Inflammatory macrophage (primary cell): Measurements from ENCODE around the gene RPS21.
A peak's percentile ranks its signal among the peaks of the same experiment; 100 is the strongest.

Experiments
- DNase-seq, 2 donors: peaks; one replicate each; pipeline ENCODE4 v3.0.0-alpha.2; 2020 to 2022

The RPS21 gene

DNA sequence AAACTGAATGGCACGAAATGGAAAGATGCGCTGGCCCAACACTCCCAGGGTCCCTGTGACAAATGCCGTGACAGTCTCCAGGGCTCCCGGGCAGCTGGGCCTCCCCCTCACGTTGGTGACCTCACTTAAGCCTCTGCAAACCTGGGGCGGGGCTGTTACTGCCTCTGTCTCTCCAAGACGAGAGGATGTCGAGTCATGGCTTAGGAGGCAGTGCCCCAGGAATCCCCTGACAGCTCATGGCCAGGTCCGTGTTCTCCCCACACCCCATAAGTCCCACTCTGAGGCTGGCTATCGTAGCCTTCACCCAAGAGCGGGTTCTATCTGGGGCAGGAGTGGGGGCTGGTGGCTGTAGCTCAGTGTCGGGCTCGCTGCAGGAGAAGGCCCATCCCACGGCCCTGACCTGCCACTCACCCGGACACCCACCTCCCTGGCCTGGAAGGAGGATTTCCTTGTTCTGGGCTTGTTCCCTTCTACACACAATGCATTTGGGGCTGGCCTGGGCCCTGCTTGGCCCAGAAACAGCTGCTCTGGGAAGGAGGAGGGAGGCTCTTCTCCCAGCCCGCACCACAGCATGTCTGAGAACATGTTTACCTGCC is 5.6 kb upstream of the RPS21 start:
- peak in 1 of 2 donors; percentile 47 for DNase-seq

DNA sequence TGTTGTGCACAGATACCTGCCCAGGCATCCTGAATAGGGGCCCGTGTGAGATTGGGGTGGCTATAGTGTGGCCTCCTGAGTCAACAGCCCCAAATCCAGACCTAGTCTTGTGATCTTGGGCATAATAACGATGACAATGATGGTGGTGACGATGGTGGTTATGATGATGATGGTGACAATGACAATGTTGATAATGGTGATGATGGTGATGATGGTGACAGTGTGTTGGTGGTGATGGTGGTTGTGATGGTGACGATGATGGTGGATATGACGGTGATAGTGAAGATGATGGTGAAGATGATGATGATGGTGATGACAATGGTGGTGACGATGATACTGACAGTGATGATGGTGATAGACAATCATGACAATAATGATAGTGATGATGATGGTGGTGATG is 5.1 kb upstream of the RPS21 start:
- no peak for DNase-seq

- peak; percentile 48 to 58 for DNase-seq
Measured at GRCh38 chr20:62382306-62383198, 4.4 kb upstream of the RPS21 start.

- no peak for DNase-seq
Measured at GRCh38 chr20:62387219-62387913, 463 bp downstream of the RPS21 start.

GRCh38 chr20:62387933-62388635 is 1.2 kb downstream of the RPS21 start:
- DNase-seq = no peak

- no peak for DNase-seq
Measured at GRCh38 chr20:62388839-62389600, 2.1 kb downstream of the RPS21 start.

DNA sequence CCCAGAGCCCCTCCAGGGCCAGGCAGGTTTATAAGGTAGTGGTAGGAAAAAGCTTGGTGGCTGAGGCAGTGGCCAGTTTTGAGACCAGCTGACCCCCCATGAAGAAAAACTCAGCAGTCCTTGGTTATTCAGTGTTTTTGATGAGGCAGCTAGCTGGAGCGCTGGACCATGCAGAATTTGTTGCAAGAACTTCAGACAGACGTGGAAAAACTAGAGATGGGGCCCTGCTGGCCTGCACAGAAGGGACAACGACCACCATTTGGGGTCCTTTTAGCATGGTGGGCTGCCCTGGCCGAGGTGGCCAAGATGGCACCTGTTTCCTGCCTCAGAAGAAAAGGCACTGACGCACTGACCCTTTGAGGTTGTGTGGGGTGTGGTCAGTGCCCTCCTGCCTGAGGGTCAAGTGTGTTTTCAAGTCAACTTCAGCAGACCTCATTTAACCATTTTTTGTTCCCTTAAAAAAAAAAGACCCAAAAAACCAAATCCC is 2.7 kb downstream of the RPS21 start:
- DNase-seq = no peak

DNA sequence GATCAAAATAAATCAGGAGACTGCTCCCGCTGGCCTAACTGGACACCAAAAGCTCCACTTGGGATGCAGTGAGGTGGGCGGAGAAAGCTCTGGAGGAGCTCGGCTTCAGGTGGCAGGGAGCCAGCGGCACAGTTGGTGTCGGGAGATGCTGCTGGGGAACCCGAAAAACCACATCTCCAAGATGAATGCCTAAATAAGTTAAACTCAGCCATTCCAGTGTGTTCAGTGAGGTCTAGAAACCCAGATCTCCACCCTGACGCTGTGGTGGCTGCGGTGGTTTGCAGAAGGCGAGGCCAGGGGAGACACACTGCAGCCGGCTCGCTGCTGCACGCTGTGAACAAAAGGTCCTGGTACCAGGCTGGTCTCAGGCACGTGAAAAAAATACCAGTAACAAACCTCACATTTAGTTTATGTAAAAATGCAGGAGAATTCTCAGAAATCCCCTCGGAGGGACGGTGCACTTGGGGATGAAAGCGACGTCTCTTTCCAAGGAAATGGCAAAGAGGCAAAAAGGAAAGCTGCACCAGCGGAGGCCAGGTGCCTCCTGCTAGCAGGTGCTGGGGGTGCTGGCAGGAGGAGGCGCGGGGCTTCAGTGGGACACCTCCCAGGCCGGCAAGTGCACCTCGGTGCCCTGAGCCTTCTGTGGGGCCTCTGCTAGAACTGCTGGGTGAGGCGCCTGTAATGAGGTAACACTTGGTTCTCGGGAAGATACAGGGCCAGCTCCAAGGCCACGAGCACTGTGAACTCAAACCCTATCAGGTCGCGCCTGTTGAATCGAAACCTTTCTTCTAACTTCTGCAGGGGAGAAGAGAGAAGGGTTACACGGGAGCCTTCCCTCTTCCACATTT is 3.6 kb downstream of the RPS21 start:
- no peak for DNase-seq

DNA sequence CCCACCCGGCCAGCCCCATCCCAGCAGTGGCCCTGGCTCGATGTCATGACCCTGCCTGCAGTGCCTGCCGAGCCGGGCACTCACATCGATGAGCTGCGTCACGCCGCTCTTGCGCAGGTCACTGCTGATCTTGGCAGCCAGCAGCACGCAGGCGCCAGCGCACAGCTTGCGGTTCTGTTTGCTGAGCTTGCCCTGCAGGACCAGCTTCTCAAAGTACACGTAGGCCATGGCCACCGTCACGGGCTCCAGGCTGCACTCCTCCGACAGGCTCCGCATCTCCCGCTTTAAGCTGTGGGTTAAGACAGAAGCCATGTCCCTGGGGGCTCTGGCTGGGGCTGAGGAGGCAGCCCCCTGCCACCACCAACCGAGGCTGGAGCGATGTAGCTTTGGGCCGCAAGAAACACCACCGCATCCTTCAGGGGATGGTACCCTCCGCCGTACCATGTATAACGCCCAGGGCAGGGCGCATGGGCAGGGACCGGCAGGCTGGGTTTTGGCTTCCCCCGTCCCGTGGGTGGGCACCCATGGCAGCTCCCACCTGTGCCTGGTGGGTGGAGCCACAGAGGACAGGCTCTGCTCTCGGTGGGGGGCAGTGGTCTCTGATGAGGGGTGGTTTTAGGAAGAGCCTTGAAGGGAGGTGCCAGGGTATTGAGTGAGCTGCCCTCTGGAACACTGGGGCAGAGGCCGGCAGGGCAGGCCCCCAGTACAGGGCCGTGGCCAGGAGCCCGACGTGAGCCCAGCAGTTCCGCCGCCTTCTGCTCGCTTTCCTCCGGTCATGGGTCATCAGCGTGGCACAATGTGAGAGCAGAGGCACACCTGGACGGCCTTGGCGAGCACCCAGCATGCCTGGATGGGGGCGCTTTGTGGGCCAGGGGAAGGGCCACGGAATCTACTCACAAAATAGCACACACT is 4.5 kb downstream of the RPS21 start:
- DNase-seq = no peak

DNA sequence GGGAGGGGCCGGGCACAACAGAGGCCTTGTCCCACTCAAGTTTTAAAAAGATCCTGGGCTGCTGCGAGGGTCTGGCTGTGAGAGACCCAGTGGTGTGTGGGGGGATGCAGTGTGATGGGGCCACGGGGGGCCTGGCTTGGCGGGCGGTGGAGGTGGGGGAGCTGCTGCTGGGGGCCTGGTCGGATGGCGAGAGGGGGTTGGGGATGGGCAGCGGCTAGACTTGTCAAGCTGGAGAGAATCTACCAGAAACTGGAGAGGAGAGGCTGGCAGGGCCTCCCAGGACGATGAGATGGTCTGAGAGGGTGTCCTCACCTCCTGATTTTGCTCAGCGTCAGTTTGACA is 5.1 kb downstream of the RPS21 start:
- DNase-seq = no peak

- no peak for DNase-seq
Measured at GRCh38 chr20:62392621-62393334, 5.9 kb downstream of the RPS21 start.

GRCh38 chr20:62393335-62393665 is 6.4 kb downstream of the RPS21 start:
- no peak for DNase-seq

DNA sequence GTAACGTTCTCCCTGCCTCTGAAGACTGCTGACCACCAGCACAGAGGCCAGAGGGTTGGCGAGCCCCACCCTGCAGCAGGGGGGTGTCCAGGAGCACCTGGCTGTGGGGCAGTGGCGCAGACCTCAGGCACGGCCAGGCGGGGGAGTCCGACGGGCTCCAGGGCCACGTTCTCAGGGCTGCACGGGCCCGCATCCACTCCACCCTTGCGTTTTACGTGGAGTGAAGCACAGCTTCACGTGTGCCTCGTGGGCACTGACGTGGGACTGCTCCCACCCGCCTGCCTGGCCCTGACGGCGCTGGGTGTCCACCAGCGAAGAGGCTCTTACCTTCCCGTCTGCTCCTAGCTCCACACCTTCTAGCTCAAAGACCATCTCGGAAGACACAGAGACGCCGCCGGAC is 6.9 kb downstream of the RPS21 start:
- DNase-seq = no peak

GRCh38 chr20:62394248-62395245 is 7.6 kb downstream of the RPS21 start:
- no peak for DNase-seq

DNA sequence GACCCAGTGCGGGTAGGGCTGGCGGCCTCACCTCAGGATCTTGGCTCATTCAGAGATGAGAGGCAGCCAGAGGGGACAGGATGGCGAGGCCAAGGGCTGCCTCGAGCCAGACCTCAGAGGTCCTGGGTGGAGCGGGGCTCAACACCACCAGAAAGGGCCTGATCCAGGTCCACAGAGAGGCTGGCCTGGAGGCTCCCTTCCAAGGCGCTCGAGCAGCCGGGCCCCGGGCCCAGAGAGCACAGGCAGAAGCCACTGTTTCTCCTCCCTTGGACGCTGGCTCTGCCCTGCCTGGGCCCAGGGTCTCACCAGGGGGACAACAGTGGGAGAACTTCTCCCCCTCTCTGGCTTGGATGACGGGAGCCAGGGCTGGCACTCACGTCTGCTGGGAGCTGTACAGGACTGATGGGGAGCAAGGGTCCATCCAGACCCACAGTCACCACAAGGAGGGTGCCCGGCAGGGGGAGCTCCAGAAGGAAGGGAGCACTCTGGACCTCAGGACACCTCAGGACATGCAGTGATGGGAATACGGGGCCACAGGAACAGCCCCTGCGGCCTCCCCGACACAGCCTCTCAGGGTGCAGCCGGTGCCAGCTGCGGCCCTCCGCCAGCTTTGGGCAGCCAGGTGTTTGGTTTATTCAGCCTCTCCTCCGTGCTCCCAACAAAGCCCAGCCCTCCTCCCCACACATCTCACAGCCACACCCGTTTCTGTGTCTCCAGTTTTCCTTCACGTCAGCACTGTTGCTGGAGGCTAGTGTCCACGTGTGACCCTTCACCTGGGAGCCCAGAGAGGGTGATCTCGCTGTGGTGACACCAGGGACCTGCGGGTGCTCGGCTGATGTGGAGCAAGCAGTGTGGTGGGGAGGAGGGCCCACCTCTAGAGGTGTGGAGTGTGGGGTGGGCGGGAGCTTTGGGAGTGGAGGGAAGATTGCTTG is 8.7 kb downstream of the RPS21 start:
- no peak for DNase-seq

GRCh38 chr20:62396367-62397239 is 9.7 kb downstream of the RPS21 start:
- DNase-seq = no peak
